ENCODE measurements around the gene DNAH14.
"Not testable (repeated sequence)": the region's sequence is repeated elsewhere in the genome, so short reads cannot be mapped to it uniquely, and the experiment has no call there.

Gene DNAH14

GRCh38 chr1:225380691-225381090 lies 451.2 kb downstream of the DNAH14 start:
- Histone ChIP-seq H3K36me3 (no peaks in the 10 kb centered on the region), H3K27ac (no peak overlapping the region), H3K4me3 (ENCODE audit: low read depth, low read length) (no peak overlapping the region), H3K27me3 (ENCODE audit: insufficient read depth, low read depth, severe bottlenecking) (no peaks in the 10 kb centered on the region), H3K9me3 (ENCODE audit: severe bottlenecking) (no peaks in the 10 kb centered on the region)
- no peak for DNase-seq
- TF ChIP-seq, protein P1, sequence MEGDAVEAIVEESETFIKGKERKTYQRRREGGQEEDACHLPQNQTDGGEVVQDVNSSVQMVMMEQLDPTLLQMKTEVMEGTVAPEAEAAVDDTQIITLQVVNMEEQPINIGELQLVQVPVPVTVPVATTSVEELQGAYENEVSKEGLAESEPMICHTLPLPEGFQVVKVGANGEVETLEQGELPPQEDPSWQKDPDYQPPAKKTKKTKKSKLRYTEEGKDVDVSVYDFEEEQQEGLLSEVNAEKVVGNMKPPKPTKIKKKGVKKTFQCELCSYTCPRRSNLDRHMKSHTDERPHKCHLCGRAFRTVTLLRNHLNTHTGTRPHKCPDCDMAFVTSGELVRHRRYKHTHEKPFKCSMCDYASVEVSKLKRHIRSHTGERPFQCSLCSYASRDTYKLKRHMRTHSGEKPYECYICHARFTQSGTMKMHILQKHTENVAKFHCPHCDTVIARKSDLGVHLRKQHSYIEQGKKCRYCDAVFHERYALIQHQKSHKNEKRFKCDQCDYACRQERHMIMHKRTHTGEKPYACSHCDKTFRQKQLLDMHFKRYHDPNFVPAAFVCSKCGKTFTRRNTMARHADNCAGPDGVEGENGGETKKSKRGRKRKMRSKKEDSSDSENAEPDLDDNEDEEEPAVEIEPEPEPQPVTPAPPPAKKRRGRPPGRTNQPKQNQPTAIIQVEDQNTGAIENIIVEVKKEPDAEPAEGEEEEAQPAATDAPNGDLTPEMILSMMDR (IDR thresholded peaks at IDR 0.05; ENCODE audit: low read depth, low read length): no peak

DNA sequence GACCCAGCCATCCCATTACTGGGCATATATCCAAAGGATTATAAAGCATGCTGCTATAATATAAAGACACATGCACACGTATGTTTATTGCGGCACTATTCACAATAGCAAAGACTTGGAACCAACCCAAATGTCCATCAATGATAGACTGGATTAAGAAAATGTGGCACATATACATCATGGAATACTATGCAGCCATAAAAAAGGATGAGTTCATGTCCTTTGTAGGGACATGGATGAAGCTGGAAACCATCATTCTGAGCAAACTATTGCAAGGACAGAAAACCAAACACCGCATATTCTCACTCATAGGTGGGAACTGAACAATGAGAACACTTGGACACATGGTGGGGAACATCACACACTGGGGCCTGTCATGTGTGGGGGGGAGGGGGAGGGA lies 457.4 kb downstream of the DNAH14 start:
- H3K4me3 ChIP-seq (ENCODE audit: low read depth, low read length); H3K9me3 ChIP-seq (ENCODE audit: severe bottlenecking); H3K27ac ChIP-seq; H3K36me3 ChIP-seq; H3K27me3 ChIP-seq (ENCODE audit: insufficient read depth, low read depth, severe bottlenecking); DNase-seq: not testable (repeated sequence)

DNA sequence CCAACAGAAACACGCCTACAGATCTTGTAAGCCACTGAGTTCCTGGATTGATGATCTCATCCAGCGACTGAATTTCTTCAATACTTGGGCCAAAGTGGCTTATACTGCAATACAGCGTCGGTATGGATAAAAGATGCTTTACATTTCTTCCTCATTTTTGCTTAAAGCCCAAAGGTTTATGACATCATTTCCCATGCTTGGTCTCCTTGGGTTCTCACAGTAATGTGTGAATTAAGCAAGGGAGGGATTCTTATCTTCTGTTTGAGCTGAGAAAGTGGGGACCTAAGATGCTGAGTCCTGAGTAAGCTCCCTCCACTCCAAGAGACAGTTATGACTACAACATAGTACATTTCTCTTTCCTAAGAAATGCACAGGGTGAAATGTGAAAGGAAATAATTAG lies 458.9 kb downstream of the DNAH14 start:
- TF ChIP-seq, protein P1 (IDR thresholded peaks at IDR 0.05; ENCODE audit: low read depth, low read length): no peak
- Histone ChIP-seq H3K27ac (no peak overlapping the region), H3K36me3 (no peaks in the 10 kb centered on the region), H3K27me3 (ENCODE audit: insufficient read depth, low read depth, severe bottlenecking) (no peaks in the 10 kb centered on the region), H3K9me3 (ENCODE audit: severe bottlenecking) (no peaks in the 10 kb centered on the region), H3K4me3 (ENCODE audit: low read depth, low read length) (no peak overlapping the region)
- DNase-seq: no peak

GRCh38 chr1:225389843-225390242 lies 460.4 kb downstream of the DNAH14 start:
- TF ChIP-seq, protein P1 (IDR thresholded peaks at IDR 0.05; ENCODE audit: low read depth, low read length): no peak
- Histone ChIP-seq H3K27me3 (ENCODE audit: insufficient read depth, low read depth, severe bottlenecking) (no peaks in the 10 kb centered on the region), H3K4me3 (ENCODE audit: low read depth, low read length) (no peak overlapping the region), H3K27ac (no peak overlapping the region), H3K9me3 (ENCODE audit: severe bottlenecking) (no peaks in the 10 kb centered on the region), H3K36me3 (no peaks in the 10 kb centered on the region)
- DNase-seq: no peak

DNA sequence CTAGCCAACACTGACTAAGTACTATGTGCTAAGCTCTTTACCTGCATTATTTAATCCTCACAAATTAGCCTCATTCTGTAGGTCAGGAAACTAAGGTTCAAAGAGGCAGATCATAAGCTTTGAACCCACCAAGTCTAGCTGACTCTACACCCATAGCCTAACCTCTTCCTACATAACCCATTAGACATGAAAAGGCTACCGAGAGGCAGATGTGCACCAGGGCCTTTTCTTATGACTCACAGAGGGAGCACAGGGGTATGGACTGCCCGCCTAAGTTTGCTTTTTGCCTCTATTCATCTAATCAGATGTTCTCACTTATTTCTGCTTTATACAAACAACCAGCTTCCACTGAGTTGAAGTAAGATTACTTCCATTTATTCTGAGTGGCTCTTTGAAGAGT lies 466.9 kb downstream of the DNAH14 start:
- Histone ChIP-seq H3K36me3 (no peaks in the 10 kb centered on the region; the same call in 1 of the 2 replicates), H3K27ac (no peak overlapping the region), H3K4me3 (ENCODE audit: low read depth, low read length) (no peak overlapping the region), H3K27me3 (ENCODE audit: insufficient read depth, low read depth, severe bottlenecking) (no peaks in the 10 kb centered on the region), H3K9me3 (ENCODE audit: severe bottlenecking) (no peaks in the 10 kb centered on the region)
- no peak for DNase-seq
- TF ChIP-seq, protein P1 (IDR thresholded peaks at IDR 0.05; ENCODE audit: low read depth, low read length): no peak

DNA sequence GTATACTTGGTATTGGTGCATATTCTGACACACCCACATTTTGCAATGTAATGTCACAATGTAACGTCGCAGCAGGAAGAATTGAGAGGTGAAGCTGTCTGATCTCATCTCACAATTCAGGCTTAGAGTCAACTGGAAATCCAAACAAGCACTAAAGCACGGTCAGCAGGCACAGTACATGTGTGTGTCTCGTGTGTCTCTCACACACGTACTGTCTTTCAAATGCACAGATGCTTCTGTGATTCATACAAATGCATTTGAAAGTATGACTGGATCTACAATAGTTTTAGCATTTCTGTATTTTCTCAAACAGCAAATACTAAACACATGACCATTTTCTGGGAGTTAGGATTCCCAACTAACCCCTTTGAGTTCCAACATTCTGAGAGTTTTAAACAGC lies 471.5 kb downstream of the DNAH14 start:
- Histone ChIP-seq H3K27ac (no peak overlapping the region), H3K36me3 (peaks cover 7% of the 10 kb centered on the region; the same call in 1 of the 2 replicates), H3K4me3 (ENCODE audit: low read depth, low read length) (no peak overlapping the region), H3K27me3 (ENCODE audit: insufficient read depth, low read depth, severe bottlenecking) (no peaks in the 10 kb centered on the region), H3K9me3 (ENCODE audit: severe bottlenecking) (no peaks in the 10 kb centered on the region)
- TF ChIP-seq, protein P1 (IDR thresholded peaks at IDR 0.05; ENCODE audit: low read depth, low read length): no peak
- DNase-seq: no peak
